ENCODE results near the gene KIAA1958.
"Not testable (repeated sequence)": the region's sequence is repeated elsewhere in the genome, so short reads cannot be mapped to it uniquely, and the experiment has no call there.

KIAA1958 gene

DNA sequence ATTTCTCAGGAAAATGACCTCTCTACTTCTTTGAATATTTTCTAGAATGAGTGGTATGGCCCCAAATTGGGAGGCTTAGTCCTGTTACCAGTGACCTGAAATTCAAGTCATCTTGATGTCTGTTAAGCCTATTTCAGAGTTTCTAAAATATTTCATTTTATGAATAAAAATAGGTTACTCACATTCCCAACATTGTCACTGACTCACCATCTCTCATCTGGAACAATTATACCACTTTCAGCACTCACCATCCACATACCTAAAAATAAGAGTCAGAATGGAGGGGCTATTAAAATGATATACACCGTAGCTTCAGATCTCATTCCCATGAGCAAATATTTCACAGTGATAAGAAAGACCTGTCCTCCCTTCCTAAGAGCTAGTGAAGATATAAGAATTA, 71.8 kb downstream of the KIAA1958 start:
- DNase-seq = no peak

DNA sequence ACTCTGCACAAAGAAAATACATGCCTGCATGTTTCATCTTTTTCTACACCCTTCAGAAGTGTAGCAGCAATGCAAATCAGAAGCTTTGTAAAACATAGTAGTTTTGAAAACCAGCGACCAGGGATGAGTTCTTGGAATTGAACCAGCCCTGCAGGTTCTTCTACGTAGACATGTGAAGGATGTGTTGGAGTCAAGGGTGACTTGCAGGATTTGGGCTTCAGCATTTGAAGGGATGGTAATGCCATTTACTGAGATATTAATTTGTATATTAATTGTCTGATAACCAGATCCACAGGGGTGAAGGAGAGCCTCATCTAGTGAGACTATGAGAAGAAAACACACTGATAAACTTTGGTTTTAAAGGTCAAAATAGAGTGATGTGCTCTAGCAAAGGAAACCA, 72.4 kb downstream of the KIAA1958 start:
- no peak for DNase-seq

DNA sequence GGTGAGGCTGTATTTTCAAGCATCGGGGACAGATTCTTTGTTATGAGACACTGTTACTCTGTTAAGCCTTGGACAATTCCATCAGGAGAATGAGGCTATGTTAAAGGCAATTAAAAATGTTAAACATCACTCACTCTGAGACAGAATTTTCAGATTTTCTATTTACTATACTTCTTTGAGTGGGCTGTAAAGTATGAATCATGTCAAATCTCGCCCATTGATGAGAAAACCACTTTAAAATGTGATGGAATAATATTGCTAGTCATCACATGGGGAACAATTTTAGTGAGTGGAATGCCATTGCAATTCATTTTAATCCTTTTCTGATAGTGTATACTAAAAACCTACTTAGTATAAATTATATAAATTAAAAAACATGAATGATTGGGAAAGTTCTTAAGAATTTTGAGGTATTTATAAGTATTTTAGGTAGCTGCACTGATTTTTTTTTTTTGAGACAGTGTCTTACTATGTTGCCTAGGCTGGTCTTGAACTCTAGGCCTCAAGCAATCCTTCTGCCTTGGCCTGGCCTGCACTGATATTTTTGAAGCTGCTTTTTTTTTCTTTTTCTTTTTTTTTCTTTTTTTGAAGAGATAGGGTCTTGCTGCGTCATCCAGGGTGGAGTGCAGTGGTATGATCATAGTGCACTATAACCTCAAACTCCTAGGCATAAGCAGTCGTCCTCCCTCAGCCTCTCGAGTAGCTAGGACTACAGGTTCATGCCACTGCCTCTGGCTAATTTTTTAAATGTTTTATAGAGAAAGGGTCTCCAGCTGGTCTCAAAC, 73.2 kb downstream of the KIAA1958 start:
- no peak for DNase-seq

DNA sequence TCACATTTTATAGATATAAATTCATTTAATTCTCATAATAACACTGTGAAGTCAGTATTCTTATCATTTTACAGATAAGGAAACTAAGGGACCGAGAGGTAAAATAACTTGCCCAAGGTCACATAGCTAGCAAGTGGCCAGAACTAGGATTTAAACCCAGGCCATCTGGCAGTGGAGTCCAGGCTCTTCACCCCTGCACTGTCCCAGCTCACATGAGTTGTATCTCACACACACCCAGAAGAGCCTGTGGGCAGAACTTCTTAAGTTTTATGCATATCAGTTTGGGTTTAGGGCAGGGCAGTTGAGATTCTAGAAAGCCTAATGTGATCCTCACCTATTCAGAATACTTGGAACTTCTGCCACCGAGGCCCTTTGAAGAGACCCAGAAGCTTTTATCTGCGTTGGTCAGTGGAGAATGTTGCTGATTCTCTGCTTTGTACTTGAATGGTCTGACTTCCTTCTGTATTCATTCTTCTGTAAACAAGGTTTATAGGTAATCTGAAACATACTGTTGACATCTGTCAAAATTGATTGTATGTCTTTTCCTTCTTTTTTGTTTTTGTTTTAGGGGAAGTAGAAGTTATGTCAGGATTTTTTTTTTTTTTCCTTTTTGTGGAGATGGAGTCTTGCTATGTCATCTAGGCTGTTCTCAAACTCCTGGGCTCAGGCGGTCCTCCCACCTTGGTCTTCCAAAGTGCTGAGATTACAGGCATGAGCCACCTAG, 75.8 kb downstream of the KIAA1958 start:
- DNase-seq = no peak

DNA sequence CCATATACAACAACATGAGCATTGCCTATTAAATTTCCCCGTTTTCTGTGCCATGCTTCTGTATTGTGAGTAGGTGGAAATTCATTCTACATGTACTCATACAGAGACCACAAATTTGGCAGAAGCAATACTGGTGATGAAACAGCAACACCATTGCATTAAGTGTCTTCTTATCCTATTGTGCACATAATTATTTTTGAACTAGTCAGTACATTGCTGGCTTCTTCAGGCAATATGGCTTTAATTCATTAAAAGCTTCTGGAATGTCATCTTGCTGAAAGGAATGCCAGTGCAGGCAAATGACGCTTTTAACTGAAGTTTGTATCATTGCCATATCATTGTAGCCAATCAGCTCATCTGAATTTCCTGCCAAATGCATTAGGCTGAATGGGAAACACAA, 82.6 kb downstream of the KIAA1958 start:
- no peak for DNase-seq

DNA sequence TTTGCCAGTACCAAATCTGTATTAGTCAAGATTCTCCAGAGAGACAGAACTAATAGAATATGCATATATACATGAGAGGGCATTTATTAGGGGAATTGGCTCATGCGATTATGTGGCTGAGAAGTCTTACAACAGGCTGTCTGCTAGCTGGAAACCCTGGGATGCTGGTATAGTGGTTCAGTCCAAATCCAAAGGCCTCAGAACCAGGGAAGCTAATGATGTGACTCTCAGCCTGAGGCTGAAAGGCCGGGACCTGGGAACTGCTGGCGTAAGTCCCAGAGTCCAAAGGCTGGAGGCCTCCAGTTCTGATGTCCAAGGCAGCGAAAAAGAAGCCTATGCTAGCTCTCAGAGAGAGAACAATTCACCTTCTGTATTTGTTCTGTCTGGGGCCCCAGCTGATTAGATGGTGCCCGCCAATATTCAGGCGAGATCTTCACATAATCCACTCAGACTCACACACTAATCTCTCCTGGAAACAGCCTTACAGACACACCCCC, 84.1 kb downstream of the KIAA1958 start:
- DNase-seq = no peak

DNA sequence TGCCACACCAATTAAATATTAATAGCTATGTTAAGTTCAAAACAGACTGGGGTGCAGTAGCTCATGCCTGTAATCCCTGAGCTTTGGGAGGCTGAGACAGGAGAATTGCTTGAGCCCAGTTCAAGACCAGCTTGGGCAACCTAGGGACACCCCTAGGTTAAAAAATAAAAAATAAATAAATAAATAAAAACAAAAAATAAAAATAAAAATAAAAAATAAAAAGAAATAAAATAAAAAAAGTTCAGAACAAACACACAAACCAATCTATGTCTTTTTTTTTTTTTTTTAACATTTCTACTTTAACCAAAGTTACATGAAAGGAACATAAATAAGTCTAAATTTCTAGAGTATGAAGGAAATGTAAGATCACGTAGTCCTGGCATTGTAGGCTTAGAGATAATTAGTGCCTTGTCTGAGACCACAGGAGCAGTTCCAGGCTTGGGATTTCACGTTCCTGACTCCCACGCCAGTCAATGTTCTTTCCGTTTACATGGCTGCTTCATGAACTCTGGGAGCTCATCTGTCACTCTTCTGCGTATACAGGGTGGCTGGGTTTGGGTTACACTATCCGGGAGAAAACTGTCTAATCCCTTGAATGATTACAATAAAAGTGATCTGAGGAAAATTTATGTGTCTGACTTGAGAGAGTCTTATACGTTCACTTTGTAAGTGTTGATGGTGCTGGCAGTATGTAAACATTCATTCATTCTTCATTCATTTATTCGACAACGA, 85.2 kb downstream of the KIAA1958 start:
- DNase-seq = no peak

DNA sequence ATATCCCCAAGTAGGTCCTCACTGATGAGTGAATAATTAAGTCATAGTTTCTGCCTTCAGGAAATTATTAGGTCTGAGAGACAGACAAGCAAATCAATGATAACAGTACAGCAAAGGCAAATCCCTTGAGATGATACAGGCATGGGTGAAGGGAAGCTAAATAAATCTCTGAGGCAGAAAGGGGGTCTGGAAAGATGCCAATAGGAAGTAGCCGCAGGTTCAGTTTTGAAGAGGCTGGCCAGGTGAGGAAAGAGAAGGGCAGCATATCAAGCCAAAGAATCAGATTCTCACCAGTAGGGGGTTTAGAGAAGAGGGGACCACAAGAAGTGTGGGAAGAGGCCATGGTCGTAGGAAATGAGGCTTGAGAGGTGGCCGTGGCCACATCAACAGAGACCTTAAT, 85.8 kb downstream of the KIAA1958 start:
- DNase-seq = no peak

DNA sequence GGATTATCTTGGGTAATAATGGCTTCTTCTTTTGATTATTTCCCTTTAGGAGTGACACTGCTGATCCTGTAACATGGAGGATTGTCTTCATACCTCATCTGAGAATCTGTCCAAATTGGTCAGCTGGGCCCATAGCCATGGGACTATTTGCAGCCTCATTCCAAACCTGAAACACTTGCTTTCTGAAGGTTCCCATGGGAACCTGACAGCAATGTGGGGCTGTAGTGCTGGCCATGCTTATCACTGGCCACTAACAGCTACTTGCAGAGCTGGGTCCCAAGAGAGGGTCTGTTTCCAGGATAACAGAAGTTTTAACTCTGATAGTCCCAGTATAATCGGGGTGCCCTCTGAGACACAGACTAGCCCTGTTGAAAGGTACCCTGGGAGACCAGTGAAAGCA, 87.4 kb downstream of the KIAA1958 start:
- DNase-seq = no peak

DNA sequence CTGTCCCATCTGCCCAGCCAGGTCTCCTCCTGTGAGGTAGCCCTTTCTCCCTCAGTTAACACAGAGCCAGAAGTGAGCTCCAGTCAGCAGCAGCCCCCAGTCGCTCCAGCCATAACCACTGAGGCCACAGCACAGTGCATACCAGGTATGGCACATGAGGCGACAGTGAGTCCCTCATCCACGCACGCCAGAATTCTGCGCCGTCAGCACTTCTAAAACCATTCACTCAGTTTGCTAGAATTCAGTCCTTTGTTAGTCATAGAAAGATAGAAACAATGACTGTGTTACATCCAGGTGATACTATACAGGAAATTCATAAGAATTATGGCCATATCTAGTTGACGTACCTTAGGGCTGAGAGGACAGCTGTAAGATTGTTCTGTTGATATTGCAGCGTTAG, 88.5 kb downstream of the KIAA1958 start:
- no peak for DNase-seq

DNA sequence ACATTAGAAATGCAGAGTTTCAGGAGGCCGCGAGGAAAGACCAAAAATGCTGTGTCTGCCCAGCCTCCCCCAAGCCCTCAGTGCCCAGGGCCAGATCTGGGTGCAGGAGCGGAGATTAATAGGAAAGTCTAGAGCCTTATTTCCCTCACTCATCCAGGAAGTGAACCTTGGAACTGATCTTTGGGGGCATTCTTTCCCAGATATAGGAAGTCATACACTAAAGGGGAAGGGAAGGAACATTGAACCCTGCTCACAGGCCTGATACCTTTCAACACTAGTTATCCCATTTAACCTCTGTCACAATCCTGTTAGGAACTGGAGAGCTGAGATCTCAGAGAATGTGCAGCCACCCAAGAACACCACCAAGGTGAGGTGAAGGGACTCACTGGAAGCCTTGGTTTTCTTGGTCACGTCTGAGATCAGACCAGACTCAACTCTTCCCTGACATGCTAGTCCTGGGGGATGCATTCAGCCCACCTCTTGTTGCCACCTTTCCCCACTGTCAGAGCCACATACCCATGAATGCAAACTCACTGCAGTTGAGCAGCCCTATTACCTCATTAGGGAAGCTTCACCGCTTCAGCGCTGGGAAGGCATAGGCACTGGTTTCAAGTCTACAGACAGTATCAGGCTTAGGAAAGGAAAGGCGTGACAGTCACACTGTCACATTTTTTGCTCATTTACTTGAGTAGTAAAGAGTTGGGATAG, 95.0 kb downstream of the KIAA1958 start:
- no peak for DNase-seq

DNA sequence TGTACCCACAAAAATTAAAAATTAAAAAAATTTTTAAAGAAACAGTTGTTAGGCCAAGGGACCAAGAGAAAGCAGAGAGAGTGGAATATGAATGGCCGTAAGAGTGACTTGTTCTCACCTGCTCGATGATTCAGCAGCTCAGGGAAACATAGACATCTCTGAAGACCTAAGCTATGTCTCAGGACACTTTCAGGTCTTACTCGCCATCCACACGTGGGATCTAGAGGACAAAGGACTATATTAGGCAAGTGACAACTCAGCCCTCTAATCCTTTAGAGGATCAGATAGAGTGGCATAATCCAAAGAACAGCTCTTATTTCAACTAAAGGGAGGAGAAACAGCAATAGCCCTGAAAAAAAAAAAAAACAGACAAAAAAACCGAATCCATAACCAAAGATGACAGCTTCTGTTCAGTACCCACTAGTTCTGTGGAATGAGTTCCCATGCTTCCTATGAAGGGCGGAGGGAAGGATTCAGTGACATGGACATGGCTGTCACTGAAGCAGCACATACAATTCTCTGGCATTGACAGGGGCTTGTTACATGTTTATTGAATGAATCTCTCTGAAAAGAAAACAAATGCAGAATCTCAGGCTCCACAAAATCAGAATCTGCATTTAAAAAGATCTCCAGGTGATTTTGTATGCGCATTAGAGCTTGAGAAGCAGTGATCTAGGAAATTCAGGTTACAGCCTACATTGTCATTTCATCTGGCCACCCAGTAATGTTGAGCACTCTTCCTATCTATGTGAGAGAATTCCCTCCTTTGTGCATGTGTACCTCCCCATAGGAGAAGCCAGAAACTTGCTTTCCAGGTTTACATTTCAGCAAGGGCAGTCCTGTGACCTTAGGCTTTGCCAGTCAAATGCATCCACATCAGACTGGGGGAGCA, 96.0 kb downstream of the KIAA1958 start:
- no peak for DNase-seq

DNA sequence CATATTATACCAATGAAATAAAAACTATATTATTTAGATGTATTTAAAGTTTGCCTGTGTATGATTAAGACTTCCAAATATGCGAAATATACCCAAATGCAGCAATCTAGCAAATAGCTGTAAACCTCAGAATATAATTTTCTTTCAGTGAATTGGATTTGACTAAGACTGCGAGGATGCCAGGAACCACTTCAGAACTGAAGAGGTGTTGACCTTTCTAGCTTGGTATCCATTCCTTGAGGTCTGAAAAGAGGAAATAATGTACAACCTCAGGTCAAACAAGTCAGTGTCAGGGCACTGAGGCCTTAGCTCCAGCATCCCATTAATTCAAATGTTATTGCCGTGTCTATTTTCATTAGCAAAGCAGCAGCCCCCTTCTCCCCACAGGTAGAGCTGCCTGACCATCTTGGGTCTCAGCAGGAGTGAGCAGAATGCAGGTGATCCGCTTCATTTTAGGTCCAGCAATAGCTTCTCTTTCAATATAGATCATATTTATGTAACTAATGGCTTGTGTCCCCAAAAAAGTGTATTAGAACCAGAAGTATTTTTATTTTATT, 100.0 kb downstream of the KIAA1958 start:
- no peak for DNase-seq

DNA sequence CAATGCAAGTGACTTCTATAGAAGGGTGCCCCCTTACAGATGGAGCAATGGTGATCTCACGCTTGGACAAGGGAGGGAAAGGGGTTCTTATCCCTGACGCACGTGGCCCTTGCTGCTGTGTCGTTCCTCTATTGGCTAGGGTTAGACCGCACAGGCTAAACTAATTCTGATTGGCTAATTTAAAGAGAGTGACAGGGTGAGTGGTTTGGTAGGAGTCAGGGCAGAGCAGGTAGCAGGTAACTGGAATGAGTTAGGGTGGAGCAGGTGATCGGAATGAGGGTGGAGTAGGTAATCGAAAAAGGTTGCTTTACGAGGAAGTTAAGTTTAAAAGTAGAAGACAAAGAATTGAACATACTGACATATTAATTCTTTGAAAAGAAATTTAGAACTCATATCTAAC, 105.2 kb downstream of the KIAA1958 start:
- not testable (repeated sequence) for DNase-seq

DNA sequence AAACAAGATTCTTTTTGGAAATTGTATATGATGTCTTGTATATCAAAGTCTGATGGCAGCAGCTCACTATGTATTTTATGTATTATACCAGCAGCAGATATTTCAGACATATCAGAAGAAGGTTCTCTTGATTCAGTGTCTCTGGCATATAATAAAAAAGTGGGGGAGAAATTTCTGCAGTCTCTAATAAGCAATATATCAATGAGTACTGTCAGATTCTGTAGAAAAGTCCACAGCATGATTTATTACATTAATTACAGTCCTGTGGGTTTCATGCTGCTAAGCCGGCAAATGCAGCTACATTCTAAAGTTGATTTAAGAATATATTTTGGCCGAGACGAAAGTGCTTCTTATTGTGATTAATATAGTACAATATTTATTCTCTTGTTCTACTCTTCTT, 113.1 kb downstream of the KIAA1958 start:
- DNase-seq = no peak

DNA sequence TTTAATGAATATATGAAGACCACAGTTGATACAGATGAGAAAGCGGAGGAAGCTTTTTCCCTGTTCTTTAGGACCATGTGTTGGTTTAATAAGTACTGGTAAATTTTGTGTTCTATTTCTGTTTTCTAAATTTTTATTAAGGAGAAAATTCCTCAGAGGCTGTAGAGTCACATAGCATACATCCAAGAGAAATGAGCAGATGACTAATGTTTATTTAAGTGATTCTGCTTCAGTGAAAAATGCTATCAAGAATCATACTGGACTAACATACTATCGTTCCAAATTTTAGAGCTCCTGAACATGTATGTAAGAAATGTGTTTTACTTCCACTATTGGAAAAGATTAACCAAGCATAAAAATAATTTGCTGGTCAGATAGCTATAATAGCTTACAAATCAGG, 115.0 kb downstream of the KIAA1958 start:
- DNase-seq = no peak

DNA sequence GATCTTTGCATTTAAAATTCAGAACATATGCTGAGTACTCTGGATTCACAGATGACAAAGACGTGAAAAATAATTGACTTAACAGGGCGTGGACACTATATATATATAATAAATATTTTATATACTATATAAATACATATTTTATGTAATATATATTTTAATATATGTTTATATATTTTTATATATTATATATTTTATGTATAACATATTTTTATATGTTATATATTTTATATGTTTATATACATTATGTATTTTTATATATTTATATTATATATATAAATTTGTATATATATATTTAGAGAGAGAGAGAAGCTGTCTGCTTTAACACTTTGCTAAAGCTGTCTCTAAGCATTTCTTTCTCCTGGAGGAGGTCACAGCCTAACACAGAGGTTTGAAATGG, 118.2 kb downstream of the KIAA1958 start:
- DNase-seq = no peak

DNA sequence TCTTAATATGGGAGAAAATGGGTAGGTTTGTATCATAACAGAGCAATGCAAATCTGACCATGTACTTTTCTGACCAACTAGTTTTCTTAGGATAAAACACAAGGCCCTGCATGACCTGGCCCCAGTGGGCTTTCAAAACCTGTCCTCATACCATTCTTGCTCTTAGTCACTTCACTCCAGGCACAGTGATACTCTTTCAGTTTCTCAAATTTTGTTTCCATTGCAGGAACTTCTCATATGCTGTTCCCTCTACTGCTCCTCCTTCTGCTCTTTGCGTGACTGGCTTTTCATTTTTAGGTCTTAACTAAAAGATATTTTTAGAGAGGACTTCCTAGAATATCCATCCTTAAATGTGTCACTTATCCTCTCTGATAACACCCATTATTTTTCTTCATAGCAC, 118.9 kb downstream of the KIAA1958 start:
- DNase-seq = no peak

DNA sequence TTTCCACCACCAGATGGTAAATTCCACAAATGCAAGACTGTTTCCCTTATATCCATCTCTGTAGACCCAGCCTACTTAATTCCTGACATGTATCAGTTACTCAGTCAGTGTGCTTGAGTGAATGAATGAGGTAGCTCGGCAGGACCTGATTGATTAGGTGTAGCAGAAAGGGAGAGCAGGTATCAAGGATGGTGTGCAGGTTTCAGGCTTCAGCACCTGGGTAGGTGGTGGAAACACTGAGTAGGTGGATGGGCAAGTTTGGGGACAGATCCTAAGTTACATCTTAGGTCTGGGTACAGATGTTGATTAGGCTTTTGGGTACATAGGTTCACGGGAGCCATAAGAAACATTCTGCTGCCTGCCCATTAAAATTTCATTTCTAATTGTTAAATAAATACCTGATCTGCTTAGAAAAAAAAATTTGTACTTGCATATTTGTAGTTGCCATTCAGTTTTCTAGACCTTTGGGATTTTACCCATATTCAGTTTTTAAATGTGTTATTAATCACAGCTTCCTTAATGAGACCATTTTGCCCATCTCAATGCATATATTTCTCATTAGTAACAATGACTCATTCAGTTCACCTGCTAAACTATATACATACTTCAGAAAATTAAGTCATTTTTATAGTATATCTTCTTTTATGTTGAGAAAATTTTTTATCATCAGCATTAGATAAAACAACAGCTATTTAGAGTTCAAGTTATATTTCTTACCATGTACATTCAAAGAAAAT, 119.5 kb downstream of the KIAA1958 start:
- no peak for DNase-seq

DNA sequence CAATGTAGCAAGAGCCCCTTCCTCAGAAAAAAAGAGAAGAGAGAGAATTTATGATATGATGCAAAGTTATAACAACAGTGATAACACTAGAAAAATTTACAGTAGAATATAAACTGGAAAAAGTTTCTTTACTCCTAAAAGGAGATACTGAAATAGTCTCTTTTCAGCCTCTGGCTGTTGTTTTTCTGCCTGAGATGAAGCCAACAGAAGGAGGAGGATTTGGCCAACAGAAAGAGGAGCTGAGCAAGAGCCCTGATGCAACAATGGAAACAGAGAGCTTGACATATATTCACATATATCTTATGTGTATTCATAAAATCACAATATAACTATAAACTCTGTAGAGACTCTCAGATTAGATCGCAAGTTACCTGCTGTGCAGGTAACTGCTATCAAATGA, 122.2 kb downstream of the KIAA1958 start:
- no peak for DNase-seq
